MM.1S (cell line): ENCODE data around the gene TCHHL1.

Experiments
- EZH2 ChIP-seq: fragments of 300-600 bp; sonication (generic); optimal IDR thresholded peaks from 2 replicates; pipeline ENCODE3; 2017; ENCODE audit warnings: low read depth, mild to moderate bottlenecking, antibody characterized with exemption, low read length, mixed read lengths
- TF ChIP-seq, protein P1 (sequence below): fragments of 300-600 bp; sonication (generic); IDR thresholded peaks from 2 replicates; pipeline ENCODE4 v1.5.1; 2016; ENCODE audit warnings: antibody characterized with exemption, low read length, mixed read lengths

DNA sequence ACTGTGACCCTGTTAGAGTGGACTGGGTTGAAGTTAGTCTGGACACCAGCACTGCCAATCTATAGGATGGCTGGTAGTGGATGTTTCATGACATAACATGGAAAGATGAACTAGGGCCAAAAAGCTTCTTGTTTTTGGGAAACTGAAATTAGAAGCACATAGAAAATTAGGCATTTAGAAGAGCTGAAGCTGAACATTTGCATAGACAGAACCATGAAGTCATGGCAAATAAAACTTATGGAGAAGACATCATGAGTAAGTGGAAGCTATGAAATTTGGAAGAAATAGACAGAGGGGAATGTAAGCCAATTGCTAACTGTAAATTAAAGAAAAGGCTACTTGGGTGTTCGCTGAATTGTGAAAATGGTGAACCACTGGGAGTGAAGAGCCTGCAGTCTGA, 49.4 kb downstream of the TCHHL1 start:
- TF ChIP-seq, protein P1, sequence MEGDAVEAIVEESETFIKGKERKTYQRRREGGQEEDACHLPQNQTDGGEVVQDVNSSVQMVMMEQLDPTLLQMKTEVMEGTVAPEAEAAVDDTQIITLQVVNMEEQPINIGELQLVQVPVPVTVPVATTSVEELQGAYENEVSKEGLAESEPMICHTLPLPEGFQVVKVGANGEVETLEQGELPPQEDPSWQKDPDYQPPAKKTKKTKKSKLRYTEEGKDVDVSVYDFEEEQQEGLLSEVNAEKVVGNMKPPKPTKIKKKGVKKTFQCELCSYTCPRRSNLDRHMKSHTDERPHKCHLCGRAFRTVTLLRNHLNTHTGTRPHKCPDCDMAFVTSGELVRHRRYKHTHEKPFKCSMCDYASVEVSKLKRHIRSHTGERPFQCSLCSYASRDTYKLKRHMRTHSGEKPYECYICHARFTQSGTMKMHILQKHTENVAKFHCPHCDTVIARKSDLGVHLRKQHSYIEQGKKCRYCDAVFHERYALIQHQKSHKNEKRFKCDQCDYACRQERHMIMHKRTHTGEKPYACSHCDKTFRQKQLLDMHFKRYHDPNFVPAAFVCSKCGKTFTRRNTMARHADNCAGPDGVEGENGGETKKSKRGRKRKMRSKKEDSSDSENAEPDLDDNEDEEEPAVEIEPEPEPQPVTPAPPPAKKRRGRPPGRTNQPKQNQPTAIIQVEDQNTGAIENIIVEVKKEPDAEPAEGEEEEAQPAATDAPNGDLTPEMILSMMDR = no peak
- TF ChIP-seq EZH2 = no peak
